HG02798 (cell line): ENCODE data around the gene HECW1.
"Not testable (repeated sequence)": the region's sequence is repeated elsewhere in the genome, so short reads cannot be mapped to it uniquely, and the experiment has no call there.

ENCODE experiments used
- ATAC-seq: cut with Tn5 transposase; IDR thresholded peaks from one replicate; pipeline ENCODE4 v1.9.1; 2021; ENCODE audit warnings: mild to moderate bottlenecking; ENCODE audit not compliant: unreplicated experiment, poor library complexity

Gene HECW1

GRCh38 chr7:43337811-43338210 lies 225.4 kb downstream of the HECW1 start:
- no peak for ATAC-seq

- ATAC-seq: no peak
Measured at GRCh38 chr7:43341132-43341531, 228.7 kb downstream of the HECW1 start.

GRCh38 chr7:43343417-43343816 lies 231.0 kb downstream of the HECW1 start:
- ATAC-seq: not testable (repeated sequence)

GRCh38 chr7:43345696-43346095 lies 233.2 kb downstream of the HECW1 start:
- ATAC-seq: not testable (repeated sequence)

GRCh38 chr7:43351683-43352082 lies 239.2 kb downstream of the HECW1 start:
- ATAC-seq: no peak

GRCh38 chr7:43353902-43354301 lies 241.5 kb downstream of the HECW1 start:
- ATAC-seq: no peak

- no peak for ATAC-seq
Measured at GRCh38 chr7:43362652-43363034, 250.2 kb downstream of the HECW1 start.

DNA sequence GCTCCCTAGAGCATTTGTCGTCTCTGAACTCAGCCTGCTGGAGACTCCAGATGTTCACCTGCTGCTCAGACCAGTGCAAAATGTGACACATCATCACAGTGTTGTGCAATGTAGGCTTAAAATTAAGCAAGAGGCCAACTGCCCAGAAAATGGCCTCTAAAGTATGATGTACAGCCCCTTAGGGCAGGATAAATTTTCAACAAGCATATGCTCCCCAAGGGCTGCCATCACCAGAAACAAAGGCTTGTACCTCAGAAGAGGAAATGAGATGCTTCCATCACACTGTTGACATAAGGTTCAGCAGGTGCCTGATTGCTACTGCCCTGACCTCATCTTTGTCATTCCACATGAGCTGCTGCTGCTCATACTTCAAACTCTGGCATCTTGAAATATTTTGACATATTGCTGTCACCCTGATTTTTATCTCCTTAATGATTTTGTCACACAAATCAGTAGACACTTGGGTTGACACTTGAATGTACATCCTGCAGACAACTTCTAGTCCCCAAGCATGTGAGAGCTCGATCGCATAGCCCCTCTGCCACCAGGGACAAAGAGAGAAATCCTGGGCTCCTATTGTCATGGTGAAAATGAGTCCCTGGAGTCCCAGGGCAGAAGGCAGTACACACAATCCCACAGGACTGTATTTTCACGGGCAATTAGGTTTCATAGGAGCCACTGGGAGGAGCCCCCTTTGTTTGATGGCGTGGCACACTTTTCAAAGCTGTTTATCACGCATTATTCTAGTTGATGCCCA lies 250.8 kb downstream of the HECW1 start:
- no peak for ATAC-seq

- no peak for ATAC-seq
Measured at GRCh38 chr7:43364391-43364790, 251.9 kb downstream of the HECW1 start.

DNA sequence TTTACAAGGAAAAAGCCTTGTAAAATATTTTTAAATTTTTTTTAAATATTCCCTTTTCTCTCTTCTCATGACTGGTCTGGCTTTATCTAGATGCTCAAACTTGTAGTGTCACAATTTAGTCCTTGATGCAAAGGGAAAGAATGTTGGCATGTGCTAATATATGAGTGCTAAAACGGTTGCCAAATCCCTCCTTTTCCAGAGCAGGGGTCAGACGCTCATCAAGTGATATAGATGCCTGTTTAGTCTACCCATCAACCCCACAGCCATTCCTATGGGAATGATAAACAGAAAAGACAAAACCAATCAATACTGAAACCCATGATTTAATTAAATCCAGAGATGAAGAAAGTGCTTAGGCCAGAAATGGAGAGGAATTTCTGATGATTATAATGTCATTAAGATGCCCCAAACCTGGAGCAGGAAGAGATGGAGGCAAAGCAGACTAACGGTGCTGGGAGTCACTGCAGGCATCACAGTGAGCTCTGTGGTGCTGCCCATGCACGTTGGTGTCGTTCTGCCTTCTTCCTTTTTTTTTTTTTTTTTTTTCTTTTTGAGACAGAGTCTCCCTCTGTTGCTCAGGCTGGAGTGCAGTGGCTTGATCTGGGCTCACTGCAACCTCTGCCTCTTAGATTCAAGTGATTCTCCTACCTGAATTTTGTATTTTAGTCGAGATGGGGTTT lies 260.4 kb downstream of the HECW1 start:
- ATAC-seq: no peak

- ATAC-seq: no peak
Measured at GRCh38 chr7:43377196-43377960, 264.9 kb downstream of the HECW1 start.

GRCh38 chr7:43379210-43379609 lies 266.8 kb downstream of the HECW1 start:
- ATAC-seq: no peak

GRCh38 chr7:43384616-43385308 lies 272.3 kb downstream of the HECW1 start:
- ATAC-seq: no peak

- ATAC-seq: no peak
Measured at GRCh38 chr7:43385309-43385680, 272.8 kb downstream of the HECW1 start.

GRCh38 chr7:43385856-43386255 lies 273.4 kb downstream of the HECW1 start:
- no peak for ATAC-seq

- ATAC-seq: no peak
Measured at GRCh38 chr7:43387932-43388331, 275.5 kb downstream of the HECW1 start.

- ATAC-seq: no peak
Measured at GRCh38 chr7:43390576-43390975, 278.1 kb downstream of the HECW1 start.

DNA sequence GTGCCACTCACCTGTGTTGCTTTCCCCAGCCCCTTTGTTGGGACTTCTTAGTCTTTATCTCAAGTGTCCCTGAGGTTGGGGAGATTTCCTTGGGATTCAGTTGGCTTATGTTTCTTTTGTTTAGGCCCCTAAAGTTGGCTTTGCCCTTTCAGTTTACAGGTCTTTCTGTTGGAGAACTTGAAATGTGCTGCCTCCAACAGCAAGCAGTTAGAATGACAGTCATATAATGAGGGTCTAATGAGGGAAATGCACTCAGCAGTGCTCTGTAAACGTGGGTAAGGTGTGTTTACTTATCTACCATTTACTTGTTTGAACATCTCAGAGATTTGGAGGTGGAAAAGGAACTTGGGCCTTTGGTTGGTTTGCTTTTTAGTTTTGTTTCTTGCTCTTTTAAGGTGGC lies 279.1 kb downstream of the HECW1 start:
- no peak for ATAC-seq

DNA sequence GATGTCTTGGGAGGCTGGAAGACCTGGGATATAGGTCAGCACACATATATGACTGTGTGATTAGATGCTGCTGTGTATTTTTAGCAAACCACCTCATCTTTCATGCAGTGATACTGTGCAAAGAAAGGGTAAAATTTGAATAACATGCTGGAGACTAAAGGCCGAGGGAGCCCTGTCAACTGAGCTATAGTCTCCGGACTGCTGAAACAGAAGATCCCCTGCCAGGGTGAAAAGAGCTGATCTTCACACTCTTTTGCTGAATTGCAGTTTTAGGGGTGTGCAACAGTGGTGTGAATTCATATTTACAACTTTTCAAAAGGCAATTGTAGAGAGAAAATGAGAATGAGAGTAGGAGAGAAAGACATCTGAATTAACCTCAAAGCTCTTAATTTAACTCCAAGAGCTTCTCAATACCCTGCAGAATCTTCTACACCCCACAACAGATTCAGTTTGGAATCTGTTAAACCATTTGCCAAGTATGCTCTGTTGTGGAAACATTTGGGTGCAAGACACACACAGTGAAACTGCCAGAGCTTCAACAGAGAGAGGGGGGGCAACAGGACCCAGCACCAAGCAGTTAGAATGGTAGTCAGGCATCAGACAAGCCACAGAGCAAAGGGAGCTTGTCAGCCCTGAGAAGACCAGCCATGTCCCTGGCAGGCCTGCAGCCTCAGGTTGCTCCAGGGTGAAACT lies 280.3 kb downstream of the HECW1 start:
- no peak for ATAC-seq
